Activated CD4-positive, alpha-beta T cell treated with anti-CD3 and anti-CD28 coated beads, Interleukin-2, amount 10 ng/mL, durations not matched to agents 7 days and 5 days (primary cell): ENCODE data around the gene ATP8B4. TPM values are rescaled to one million over a fixed set of nuclear protein-coding genes. Genes with fewer than 3 reads are reported as not detected.

ENCODE experiments used
- CTCF ChIA-PET: fragments of 350-600 bp; sonication (Branson Sonifier 250); formaldehyde crosslinking; loops from one replicate; lab custom pipeline; 2021; ENCODE audit warnings: antibody characterized with exemption; lab: Charles Lee
- POLR2A ChIA-PET: fragments of 350-600 bp; sonication (Branson Sonifier 250); formaldehyde crosslinking; loops from one replicate; lab custom pipeline; 2021; ENCODE audit warnings: antibody characterized with exemption; lab: Charles Lee
- DNase-seq: peaks from one replicate; pipeline ENCODE4 v3.0.0-alpha.2; 2020
- H3K27ac Mint-ChIP-seq: one replicate; pipeline ENCODE4 v1.8.0; 2021; ENCODE audit warnings: mild to moderate bottlenecking, moderate library complexity, mixed read lengths
- H3K27me3 Mint-ChIP-seq: one replicate; pipeline ENCODE4 v1.8.0; 2021; ENCODE audit warnings: mixed read lengths
- H3K36me3 Mint-ChIP-seq: one replicate; pipeline ENCODE4 v1.8.0; 2021; ENCODE audit warnings: low read depth, mixed read lengths
- H3K4me1 Mint-ChIP-seq: one replicate; pipeline ENCODE4 v1.8.0; 2021; ENCODE audit warnings: mixed read lengths
- H3K4me3 Mint-ChIP-seq: one replicate; pipeline ENCODE4 v1.8.0; 2021; ENCODE audit warnings: mild to moderate bottlenecking, moderate library complexity, mixed read lengths
- H3K9me3 Mint-ChIP-seq: one replicate; pipeline ENCODE4 v1.8.0; 2021; ENCODE audit warnings: mixed read lengths
- total RNA-seq, 2 experiments: library from RNA; stranded (reverse); gene quantifications; one replicate each; pipeline ENCODE4 v1.2.3, GENCODE V29; 2021

ATP8B4 gene
- total RNA-seq, 2 experiments from 2014 or later = 6.8 TPM

GRCh38 chr15:50148362-50148963 lies 29.4 kb upstream of the ATP8B4 start:
- no peak for DNase-seq
- CTCF ChIA-PET = no interaction called here
- peaks cover 4% of the 10 kb centered on the region for H3K27me3 Mint-ChIP-seq
- no peaks in the 10 kb centered on the region for H3K36me3 Mint-ChIP-seq
- no peaks in the 10 kb centered on the region for H3K9me3 Mint-ChIP-seq
- no peak overlapping the region for H3K4me3 Mint-ChIP-seq
- H3K4me1 Mint-ChIP-seq = peaks cover 14% of the 10 kb centered on the region
- POLR2A ChIA-PET = no interaction called here
- H3K27ac Mint-ChIP-seq = no peak overlapping the region

GRCh38 chr15:50146632-50147031 lies 27.6 kb upstream of the ATP8B4 start:
- ChIA-PET CTCF (no interaction called here), POLR2A (no interaction called here)
- Mint-ChIP-seq H3K27me3 (no peaks in the 10 kb centered on the region), H3K27ac (no peak overlapping the region), H3K4me1 (peaks cover 14% of the 10 kb centered on the region), H3K36me3 (no peaks in the 10 kb centered on the region), H3K4me3 (no peak overlapping the region), H3K9me3 (no peaks in the 10 kb centered on the region)
- no peak for DNase-seq

GRCh38 chr15:50145451-50145872 lies 26.4 kb upstream of the ATP8B4 start:
- Mint-ChIP-seq H3K27ac (no peak overlapping the region), H3K9me3 (no peaks in the 10 kb centered on the region), H3K36me3 (no peaks in the 10 kb centered on the region), H3K27me3 (no peaks in the 10 kb centered on the region), H3K4me1 (peaks cover 14% of the 10 kb centered on the region), H3K4me3 (no peak overlapping the region)
- ChIA-PET POLR2A (no interaction called here), CTCF (interaction anchor here (0.6 to 1.0 kb wide), 4 partner anchors 18 to 1203 kb away, joined by 3 read pairs; no protein-coding TSS in a partner anchor)
- no peak for DNase-seq

- H3K4me1 Mint-ChIP-seq = peaks cover 11% of the 10 kb centered on the region
- no peak overlapping the region for H3K4me3 Mint-ChIP-seq
- POLR2A ChIA-PET = no interaction called here
- H3K27ac Mint-ChIP-seq = no peak overlapping the region
- H3K36me3 Mint-ChIP-seq = no peaks in the 10 kb centered on the region
- no peaks in the 10 kb centered on the region for H3K9me3 Mint-ChIP-seq
- no peaks in the 10 kb centered on the region for H3K27me3 Mint-ChIP-seq
- CTCF ChIA-PET = interaction anchor here (0.6 to 0.7 kb wide), 3 partner anchors 73 to 1202 kb away, joined by 3 read pairs; no protein-coding TSS in a partner anchor
- no peak for DNase-seq
Observed at GRCh38 chr15:50144341-50145120, 25.5 kb upstream of the ATP8B4 start.

- ChIA-PET CTCF (interaction anchor here (0.8 kb wide), 1 partner anchor 8 kb away, joined by 3 read pairs; no protein-coding TSS in a partner anchor), POLR2A (no interaction called here)
- DNase-seq = no peak
- Mint-ChIP-seq H3K4me1 (peaks cover 11% of the 10 kb centered on the region), H3K27me3 (no peaks in the 10 kb centered on the region), H3K27ac (no peak overlapping the region), H3K4me3 (no peak overlapping the region), H3K36me3 (no peaks in the 10 kb centered on the region), H3K9me3 (no peaks in the 10 kb centered on the region)
Observed at GRCh38 chr15:50143255-50143860, 24.3 kb upstream of the ATP8B4 start.

GRCh38 chr15:50141856-50142255 lies 22.8 kb upstream of the ATP8B4 start:
- Mint-ChIP-seq H3K4me3 (no peak overlapping the region), H3K4me1 (peaks cover 25% of the 10 kb centered on the region), H3K27ac (no peak overlapping the region), H3K36me3 (no peaks in the 10 kb centered on the region), H3K27me3 (no peaks in the 10 kb centered on the region), H3K9me3 (no peaks in the 10 kb centered on the region)
- POLR2A ChIA-PET = no interaction called here
- no peak for DNase-seq
- CTCF ChIA-PET = interaction anchor here (1.1 kb wide), 1 partner anchor 13 kb away, joined by 3 read pairs; no protein-coding TSS in a partner anchor

- H3K27ac Mint-ChIP-seq = no peak overlapping the region
- POLR2A ChIA-PET = no interaction called here
- CTCF ChIA-PET = interaction anchor here (1.1 kb wide), 1 partner anchor 12 kb away, joined by 3 read pairs; no protein-coding TSS in a partner anchor
- H3K9me3 Mint-ChIP-seq = no peaks in the 10 kb centered on the region
- no peaks in the 10 kb centered on the region for H3K27me3 Mint-ChIP-seq
- DNase-seq = no peak
- no peak overlapping the region for H3K4me3 Mint-ChIP-seq
- no peaks in the 10 kb centered on the region for H3K36me3 Mint-ChIP-seq
- H3K4me1 Mint-ChIP-seq = peaks cover 25% of the 10 kb centered on the region
Observed at GRCh38 chr15:50140983-50141382, 21.9 kb upstream of the ATP8B4 start.

GRCh38 chr15:50140098-50140497 lies 21.1 kb upstream of the ATP8B4 start:
- CTCF ChIA-PET = no interaction called here
- peaks cover 31% of the 10 kb centered on the region for H3K4me1 Mint-ChIP-seq

GRCh38 chr15:50138391-50138790 lies 19.4 kb upstream of the ATP8B4 start:
- Mint-ChIP-seq H3K27ac (no peak overlapping the region), H3K4me3 (no peak overlapping the region), H3K4me1 (peaks cover 38% of the 10 kb centered on the region), H3K27me3 (no peaks in the 10 kb centered on the region), H3K9me3 (no peaks in the 10 kb centered on the region), H3K36me3 (no peaks in the 10 kb centered on the region)
- CTCF ChIA-PET = interaction anchor here (1.0 kb wide), 2 partner anchors 10 to 31 kb away, joined by 3 read pairs; no protein-coding TSS in a partner anchor
- no peak for DNase-seq
- POLR2A ChIA-PET = no interaction called here

More at GRCh38 chr15:50140098-50140497, 21.1 kb upstream of the ATP8B4 start:
- H3K27ac Mint-ChIP-seq = no peak overlapping the region
- H3K4me3 Mint-ChIP-seq = no peak overlapping the region
- H3K9me3 Mint-ChIP-seq = no peaks in the 10 kb centered on the region
- no peaks in the 10 kb centered on the region for H3K27me3 Mint-ChIP-seq
- DNase-seq = no peak
- POLR2A ChIA-PET = no interaction called here
- H3K36me3 Mint-ChIP-seq = no peaks in the 10 kb centered on the region

- POLR2A ChIA-PET = no interaction called here
- Mint-ChIP-seq H3K9me3 (no peaks in the 10 kb centered on the region), H3K27ac (no peak overlapping the region), H3K4me3 (no peak overlapping the region), H3K27me3 (no peaks in the 10 kb centered on the region), H3K36me3 (no peaks in the 10 kb centered on the region), H3K4me1 (peaks cover 38% of the 10 kb centered on the region)
- DNase-seq = no peak
- CTCF ChIA-PET = interaction anchor here (0.7 to 1.0 kb wide), 4 partner anchors 10 to 213 kb away, joined by 3 to 4 read pairs (median 3); partner anchors contain the start of gene ATP8B4
Observed at GRCh38 chr15:50137893-50138292, 18.9 kb upstream of the ATP8B4 start.

- ChIA-PET POLR2A (interaction anchor here (0.6 kb wide), 1 partner anchor 71 kb away, joined by 3 read pairs; no protein-coding TSS in a partner anchor), CTCF (interaction anchor here (0.7 to 1.0 kb wide), 5 partner anchors 9 to 213 kb away, joined by 3 to 4 read pairs (median 3); partner anchors contain the start of gene ATP8B4)
- H3K27me3 Mint-ChIP-seq = no peaks in the 10 kb centered on the region
Observed at GRCh38 chr15:50137330-50137761, 18.3 kb upstream of the ATP8B4 start.

GRCh38 chr15:50135031-50135551 lies 16.1 kb upstream of the ATP8B4 start:
- no peaks in the 10 kb centered on the region for H3K27me3 Mint-ChIP-seq
- H3K4me1 Mint-ChIP-seq = peaks cover 40% of the 10 kb centered on the region
- H3K9me3 Mint-ChIP-seq = peaks cover 6% of the 10 kb centered on the region
- ChIA-PET CTCF (interaction anchor here (0.6 to 3.1 kb wide), 6 partner anchors 9 to 25 kb away, joined by 3 to 12 read pairs (median 3); partner anchors contain the start of gene ATP8B4), POLR2A (interaction anchor here (0.6 kb wide), 1 partner anchor 10 kb away, joined by 3 read pairs; no protein-coding TSS in a partner anchor)
- H3K4me3 Mint-ChIP-seq = no peak overlapping the region
- peak; percentile 58 for DNase-seq
- peaks cover 3% of the 10 kb centered on the region for H3K36me3 Mint-ChIP-seq
- peak overlapping the region; percentile 79 for H3K27ac Mint-ChIP-seq

More at GRCh38 chr15:50137330-50137761, 18.3 kb upstream of the ATP8B4 start:
- peaks cover 40% of the 10 kb centered on the region for H3K4me1 Mint-ChIP-seq
- H3K27ac Mint-ChIP-seq = peak overlapping the region; percentile 67
- no peak for DNase-seq
- H3K36me3 Mint-ChIP-seq = peaks cover under 1% of the 10 kb centered on the region
- no peak overlapping the region for H3K4me3 Mint-ChIP-seq
- H3K9me3 Mint-ChIP-seq = peaks cover 4% of the 10 kb centered on the region
